ENCODE data around the gene CD28. TPM values are rescaled to one million over a fixed set of nuclear protein-coding genes. Genes with fewer than 3 reads are reported as not detected.

Gene CD28
- total RNA-seq, 6 donors from 2014 or later = under 0.01 to 3.3 (median 1.4) TPM

- H3K36me3 ChIP-seq = no peaks in the 10 kb centered on the region
- ATAC-seq (ENCODE audit: low FRiP score in 2 of 2) (no peak), DNase-seq (no peak)
- H3K27me3 ChIP-seq = no peaks in the 10 kb centered on the region
- 91% methylated on average over 4 of the region's 4 CpGs for WGBS, 2 donors
- H3K9me3 ChIP-seq = no peaks in the 10 kb centered on the region
- no peak for TF ChIP-seq POLR2AphosphoS5 (IDR thresholded peaks at IDR 0.05)
- no peak for TF ChIP-seq EP300 (IDR thresholded peaks at IDR 0.05)
- TF ChIP-seq, protein P1, sequence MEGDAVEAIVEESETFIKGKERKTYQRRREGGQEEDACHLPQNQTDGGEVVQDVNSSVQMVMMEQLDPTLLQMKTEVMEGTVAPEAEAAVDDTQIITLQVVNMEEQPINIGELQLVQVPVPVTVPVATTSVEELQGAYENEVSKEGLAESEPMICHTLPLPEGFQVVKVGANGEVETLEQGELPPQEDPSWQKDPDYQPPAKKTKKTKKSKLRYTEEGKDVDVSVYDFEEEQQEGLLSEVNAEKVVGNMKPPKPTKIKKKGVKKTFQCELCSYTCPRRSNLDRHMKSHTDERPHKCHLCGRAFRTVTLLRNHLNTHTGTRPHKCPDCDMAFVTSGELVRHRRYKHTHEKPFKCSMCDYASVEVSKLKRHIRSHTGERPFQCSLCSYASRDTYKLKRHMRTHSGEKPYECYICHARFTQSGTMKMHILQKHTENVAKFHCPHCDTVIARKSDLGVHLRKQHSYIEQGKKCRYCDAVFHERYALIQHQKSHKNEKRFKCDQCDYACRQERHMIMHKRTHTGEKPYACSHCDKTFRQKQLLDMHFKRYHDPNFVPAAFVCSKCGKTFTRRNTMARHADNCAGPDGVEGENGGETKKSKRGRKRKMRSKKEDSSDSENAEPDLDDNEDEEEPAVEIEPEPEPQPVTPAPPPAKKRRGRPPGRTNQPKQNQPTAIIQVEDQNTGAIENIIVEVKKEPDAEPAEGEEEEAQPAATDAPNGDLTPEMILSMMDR (IDR thresholded peaks at IDR 0.05) = no peak
- TF ChIP-seq POLR2A (IDR thresholded peaks at IDR 0.05) = no peak
- H3K4me1 ChIP-seq = no peaks in the 10 kb centered on the region
- no peak overlapping the region for H3K27ac ChIP-seq
- H3K4me3 ChIP-seq = no peak overlapping the region
Measured at GRCh38 chr2:203730076-203730729, 23.8 kb downstream of the CD28 start.

DNA sequence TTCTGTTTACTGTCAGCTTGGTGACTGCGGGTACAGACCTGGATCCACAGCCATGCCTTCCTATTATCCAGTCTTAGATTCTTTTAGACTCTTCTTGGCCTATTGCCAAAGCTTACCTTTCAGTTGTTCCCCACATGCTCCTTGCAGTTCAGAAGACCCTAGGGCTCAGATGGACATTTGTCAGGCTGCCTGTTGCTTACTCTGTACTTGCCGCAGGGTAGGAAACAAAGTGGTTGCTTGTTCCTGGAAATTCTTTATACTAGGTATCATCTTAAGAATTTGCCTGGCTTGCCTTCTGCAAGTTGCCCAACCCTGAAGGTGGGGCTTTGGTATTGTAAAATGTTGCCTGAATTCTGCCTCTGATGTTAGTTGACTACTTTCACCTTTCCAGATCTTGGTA lies 24.4 kb downstream of the CD28 start:
- H3K36me3 ChIP-seq = no peaks in the 10 kb centered on the region
- TF ChIP-seq, protein P1 (IDR thresholded peaks at IDR 0.05) = no peak
- no peak for TF ChIP-seq POLR2A (IDR thresholded peaks at IDR 0.05)
- TF ChIP-seq POLR2AphosphoS5 (IDR thresholded peaks at IDR 0.05) = no peak
- TF ChIP-seq EP300 (IDR thresholded peaks at IDR 0.05) = no peak
- no peak overlapping the region for H3K4me3 ChIP-seq
- no peaks in the 10 kb centered on the region for H3K27me3 ChIP-seq
- DNase-seq (no peak), ATAC-seq (ENCODE audit: low FRiP score in 2 of 2) (no peak)
- WGBS, 2 donors = 80 to 89% methylated on average over 2 of the region's 2 CpGs
- no peaks in the 10 kb centered on the region for H3K9me3 ChIP-seq
- H3K4me1 ChIP-seq = no peaks in the 10 kb centered on the region
- H3K27ac ChIP-seq = no peak overlapping the region

GRCh38 chr2:203732092-203732952 lies 25.9 kb downstream of the CD28 start:
- Histone ChIP-seq H3K4me3 (no peak overlapping the region), H3K4me1 (no peaks in the 10 kb centered on the region), H3K9me3 (no peaks in the 10 kb centered on the region), H3K27me3 (no peaks in the 10 kb centered on the region), H3K27ac (no peak overlapping the region), H3K36me3 (no peaks in the 10 kb centered on the region)
- 88% methylated on average over 6 of the region's 6 CpGs for WGBS, 2 donors
- DNase-seq (no peak), ATAC-seq (ENCODE audit: low FRiP score in 2 of 2) (no peak)
- no peak for TF ChIP-seq POLR2AphosphoS5 (IDR thresholded peaks at IDR 0.05)
- TF ChIP-seq, protein P1 (IDR thresholded peaks at IDR 0.05) = no peak
- no peak for TF ChIP-seq EP300 (IDR thresholded peaks at IDR 0.05)
- TF ChIP-seq POLR2A (IDR thresholded peaks at IDR 0.05) = no peak

DNA sequence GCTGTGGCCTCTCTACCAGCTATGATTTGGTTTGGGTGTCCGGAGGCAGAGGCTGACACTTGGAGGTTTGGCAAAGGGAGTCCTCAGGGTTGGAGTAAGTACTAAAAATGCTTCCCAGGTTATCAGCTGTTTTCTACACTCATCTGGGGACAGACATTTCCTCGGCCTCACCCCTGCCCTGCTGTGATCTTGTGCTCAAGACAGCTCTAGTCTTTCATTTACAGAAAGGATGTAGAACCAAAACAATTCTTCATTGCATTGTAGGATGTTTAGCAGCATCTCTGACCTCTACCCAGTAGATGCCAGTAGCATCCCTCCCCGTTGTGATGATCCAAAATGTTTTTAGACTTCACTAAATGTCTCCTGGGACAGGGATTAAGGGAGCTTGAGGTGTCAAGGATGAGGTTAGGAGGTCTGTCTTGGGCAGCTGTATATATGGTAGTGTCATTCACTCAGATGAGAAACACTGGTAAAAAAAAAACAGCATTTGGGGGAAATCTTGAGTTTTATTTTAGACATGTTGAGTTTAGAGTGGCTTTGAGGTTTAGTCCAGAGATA lies 26.6 kb downstream of the CD28 start:
- Histone ChIP-seq H3K9me3 (no peaks in the 10 kb centered on the region), H3K4me1 (no peaks in the 10 kb centered on the region), H3K27ac (no peak overlapping the region), H3K36me3 (no peaks in the 10 kb centered on the region), H3K4me3 (no peak overlapping the region), H3K27me3 (no peaks in the 10 kb centered on the region)
- no peak for DNase-seq
- no peak for TF ChIP-seq EP300 (IDR thresholded peaks at IDR 0.05)
- TF ChIP-seq, protein P1 (IDR thresholded peaks at IDR 0.05) = no peak
- no peak for TF ChIP-seq POLR2A (IDR thresholded peaks at IDR 0.05)
- no peak for TF ChIP-seq POLR2AphosphoS5 (IDR thresholded peaks at IDR 0.05)
- WGBS, 2 donors = 81 to 84% methylated on average over 3 of the region's 3 CpGs
- no peak for ATAC-seq (ENCODE audit: low FRiP score in 2 of 2)
